Stimulated activated CD4-positive, alpha-beta T cell treated with anti-CD3 and anti-CD28 coated beads, Interleukin-1b, Interleukin-23, amount 100 ng/mL, for 4 hours (primary cell): ENCODE data around the gene MAGI1.
"Not testable (repeated sequence)": the region's sequence is repeated elsewhere in the genome, so short reads cannot be mapped to it uniquely, and the experiment has no call there.

Experiments
- DNase-seq, 2 donors: peaks; one replicate each; pipeline ENCODE4 v3.0.0-alpha.2; 2020; ENCODE audit warnings: low read depth in 2 of 2

MAGI1 gene

GRCh38 chr3:65752636-65753035, 286.1 kb downstream of the MAGI1 start:
- no peak for DNase-seq

- DNase-seq: no peak
Observed at GRCh38 chr3:65751123-65751700, 287.5 kb downstream of the MAGI1 start.

- no peak for DNase-seq
Observed at GRCh38 chr3:65749066-65749465, 289.7 kb downstream of the MAGI1 start.

GRCh38 chr3:65748326-65748725, 290.4 kb downstream of the MAGI1 start:
- no peak for DNase-seq

GRCh38 chr3:65746848-65747247, 291.9 kb downstream of the MAGI1 start:
- no peak for DNase-seq

- DNase-seq: no peak
Observed at GRCh38 chr3:65745306-65745705, 293.4 kb downstream of the MAGI1 start.

- DNase-seq: no peak
Observed at GRCh38 chr3:65742914-65743313, 295.8 kb downstream of the MAGI1 start.

GRCh38 chr3:65741540-65741939, 297.2 kb downstream of the MAGI1 start:
- DNase-seq: no peak

GRCh38 chr3:65739901-65740541, 298.7 kb downstream of the MAGI1 start:
- DNase-seq: no peak

GRCh38 chr3:65734792-65735191, 303.9 kb downstream of the MAGI1 start:
- no peak for DNase-seq

- no peak for DNase-seq
Observed at GRCh38 chr3:65734382-65734781, 304.3 kb downstream of the MAGI1 start.

- no peak for DNase-seq
Observed at GRCh38 chr3:65733459-65733858, 305.3 kb downstream of the MAGI1 start.

GRCh38 chr3:65732051-65732935, 306.4 kb downstream of the MAGI1 start:
- DNase-seq: peak in 1 of 2 donors; percentile 0

- no peak for DNase-seq
Observed at GRCh38 chr3:65730449-65730848, 308.3 kb downstream of the MAGI1 start.

- DNase-seq: no peak
Observed at GRCh38 chr3:65729973-65730372, 308.7 kb downstream of the MAGI1 start.

- no peak for DNase-seq
Observed at GRCh38 chr3:65729555-65729954, 309.2 kb downstream of the MAGI1 start.

- DNase-seq: no peak
Observed at GRCh38 chr3:65728138-65728537, 310.6 kb downstream of the MAGI1 start.

- DNase-seq: no peak
Observed at GRCh38 chr3:65723985-65724384, 314.7 kb downstream of the MAGI1 start.

- DNase-seq: no peak
Observed at GRCh38 chr3:65723011-65723410, 315.7 kb downstream of the MAGI1 start.

GRCh38 chr3:65720989-65721737, 317.6 kb downstream of the MAGI1 start:
- no peak for DNase-seq

GRCh38 chr3:65719639-65720038, 319.1 kb downstream of the MAGI1 start:
- DNase-seq: not testable (repeated sequence)
